Heart left ventricle (tissue), 16 donors: Measurements from ENCODE around the gene GRB2. TPM values are rescaled to one million over a fixed set of nuclear protein-coding genes. Genes with fewer than 3 reads are reported as not detected.

Experiments
- ATAC-seq, 4 donors: fragments of 200-7000 bp; cut with Tn5 transposase; one replicate each; pipeline ENCODE4 v1.9.1; 2020 to 2022; ENCODE audit warnings: moderate library complexity in 4 of 4, mild to moderate bottlenecking in 3 of 4, moderate number of reproducible peaks in 1 of 4
- DNase-seq, 5 donors: peaks; one replicate each; pipeline ENCODE4 v3.0.0-alpha.2; 2020
- H3K27ac ChIP-seq, 12 donors: fragments of 200-600 bp; sonication (generic) in 4 of 12; one replicate each; pipeline versions ENCODE4 v1.5.0 to v1.8.0; 2016 to 2022; ENCODE audit warnings: mild to moderate bottlenecking in 2 of 12
- H3K27me3 ChIP-seq, 9 donors: fragments of 200-600 bp; sonication (generic) in 2 of 9; one replicate each; pipeline versions ENCODE4 v1.5.1 to v1.8.0; 2016 to 2022; ENCODE audit warnings: mild to moderate bottlenecking in 3 of 9
- H3K36me3 ChIP-seq, 9 donors: fragments of 200-600 bp; sonication (generic) in 2 of 9; one replicate each; pipeline versions ENCODE4 v1.5.0 to v1.8.0; 2018 to 2022; ENCODE audit warnings: mild to moderate bottlenecking in 2 of 9
- H3K4me1 ChIP-seq, 12 donors: fragments of 200-600 bp; sonication (generic) in 4 of 12; one replicate each; pipeline versions ENCODE4 v1.5.0 to v1.8.0; 2016 to 2022; ENCODE audit warnings: mild to moderate bottlenecking in 3 of 12
- H3K4me3 ChIP-seq, 12 donors: fragments of 200-600 bp; sonication (generic) in 4 of 12; one replicate each; pipeline versions ENCODE4 v1.5.0 to v1.8.0; 2017 to 2022; ENCODE audit warnings: mild to moderate bottlenecking in 9 of 12, moderate library complexity in 4 of 12
- H3K9me3 ChIP-seq, 12 donors: fragments of 200-600 bp; sonication (generic) in 4 of 12; one replicate each; pipeline versions ENCODE4 v1.5.0 to v1.8.0; 2016 to 2022; ENCODE audit warnings: mild to moderate bottlenecking in 1 of 12
- CTCF ChIP-seq, 12 donors: fragments of 200-600 bp; sonication (generic) in 4 of 12; IDR thresholded peaks; one replicate each; pipeline versions ENCODE4 v1.5.0 to v1.8.0; 2018 to 2022; ENCODE audit warnings: antibody characterized with exemption in 12 of 12, mild to moderate bottlenecking in 5 of 12
- POLR2A ChIP-seq, 2 donors: fragments of 450-650 bp; IDR thresholded peaks; one replicate each; pipeline ENCODE4 v1.6.1; 2017; ENCODE audit warnings: antibody characterized with exemption in 2 of 2, mild to moderate bottlenecking in 2 of 2, moderate library complexity in 2 of 2
- WGBS, 4 donors: extraction: QIAGEN DNeasy Blood & Tissue Kit in 2 of 4; methylation state at CpG; one replicate each; pipeline versions ENCODE4 v1.1.5 to v1.1.7; 2013 to 2018; 5-methylcytosine and 5-hydroxymethylcytosine counted together
- intact Hi-C, 10 donors: fragments of 100-400 bp; cut with DNase I; formaldehyde crosslinking; loops; one replicate each; pipeline versions ENCODE4 v1.11.1 to v1.14.2; 2022
- polyA plus RNA-seq, 2 donors: library from polyadenylated mRNA; stranded (reverse); fragments of 200-250 nt; gene quantifications; one replicate each; pipeline ENCODE4 v1.2.3, GENCODE V29; 2013
- total RNA-seq, 9 donors: library from RNA; depleted of rRNA in 2 of 9; stranded (reverse); fragments of >200 nt in 2 of 9; fragmentation: NEBNext Ultra II Directional in 3 of 9; extraction: Animal tissue kit (Norgen Biotek cat#: 25700) in 3 of 9; gene quantifications; one replicate each; pipeline versions ENCODE4 v1.1.0 to v1.2.4, GENCODE V29; 2016 to 2023
- donor health status: ischemic (EF 13 %, LVEDD 7.1; RV severe dilation, severe dysfunction).
- donor health status: healthy with polysubstance abuse.
- donor health status: DM: no; HTN: yes; CAD: no.
- donor health status: DM: no; HTN: no; CAD: no.
- donor health status: ischemic (EF 25% LVEDD 6.9; RV normal size, moderate dysfunction).
- donor health status: ischemic (EF 25% LVEDD 5.7; RV mildly dilated, moderate dysfunction).
- donor health status: healthy.
- donor health status: DM: yes; HTN: yes; CAD: no.
- donor health status: ischemic (EF 35%, LVEDD 5.7; RV mildly dilated, moderate dysfunction).
- donor health status: nonischemic (EF 11% LVEDD 7.7; RV severe dilation, severe dysfunction).
- donor health status: DM: yes; HTN: yes; CAD: no.
- donor health status: PGD.
- donor health status: ischemic (EF 29% LVEDD 5.4; RV normal size, mild dysfunction).
- donor health status: nonischemic (EF 23%, LVEDD 6.1; RV moderate dilation, normal function).

The GRB2 gene
- total and polyA plus RNA-seq, 11 donors = 24.5 to 145 (median 67.7) TPM

- no peaks in the 10 kb centered on the region for H3K27me3 ChIP-seq
- intact Hi-C loops = loop anchor here in 3 of 10 donors (10.0 kb wide), 2 partner anchors 189 to 199 kb away; partner anchors contain the start of genes LLGL2 (in 2 of the 3), CASKIN2 (in 1 of the 3) and TSEN54 (in 1 of the 3)
- peak overlapping the region in 11 of 12 donors; percentile 17 to 88 (median 44) for H3K27ac ChIP-seq
- H3K36me3 ChIP-seq = peaks cover 0 to 59% (median 17%) of the 10 kb centered on the region in 9 donors
- ATAC-seq (peak in 3 of 4 donors; percentile 30 to 61 (median 53)), DNase-seq (peak in 1 of 5 donors; percentile 35)
- H3K4me3 ChIP-seq = peak overlapping the region in 1 of 12 donors; percentile 19
- 47 to 59% (median 52%) methylated on average over 7 of the region's 7 CpGs for WGBS, 4 donors
- H3K9me3 ChIP-seq = no peaks in the 10 kb centered on the region
- TF ChIP-seq CTCF (IDR thresholded peaks at IDR 0.05) (no peak), POLR2A (IDR thresholded peaks at IDR 0.05) (no peak)
- H3K4me1 ChIP-seq = peaks cover 3 to 58% (median 13%) of the 10 kb centered on the region in 12 donors
Measured at GRCh38 chr17:75325827-75326225, 79.7 kb downstream of the GRB2 start.

- ATAC-seq (no peak), DNase-seq (no peak)
- Histone ChIP-seq H3K27ac (peak overlapping the region in 11 of 12 donors; percentile 1 to 88 (median 44)), H3K36me3 (peaks cover 0 to 60% (median 22%) of the 10 kb centered on the region in 9 donors), H3K9me3 (no peaks in the 10 kb centered on the region), H3K4me3 (peak overlapping the region in 1 of 12 donors; percentile 19), H3K4me1 (peaks cover 3 to 54% (median 13%) of the 10 kb centered on the region in 12 donors), H3K27me3 (no peaks in the 10 kb centered on the region)
- intact Hi-C loops = loop anchor here in 3 of 10 donors (10.0 kb wide), 2 partner anchors 189 to 199 kb away; partner anchors contain the start of genes LLGL2 (in 2 of the 3), CASKIN2 (in 1 of the 3) and TSEN54 (in 1 of the 3)
- WGBS, 4 donors = 73 to 79% (median 77%) methylated on average over 6 of the region's 6 CpGs
- TF ChIP-seq CTCF (IDR thresholded peaks at IDR 0.05) (no peak), POLR2A (IDR thresholded peaks at IDR 0.05) (no peak)
Measured at GRCh38 chr17:75325348-75325747, 80.1 kb downstream of the GRB2 start.

- 84 to 89% (median 87%) methylated on average over 10 of the region's 10 CpGs for WGBS, 4 donors
- DNase-seq (no peak), ATAC-seq (no peak)
- Histone ChIP-seq H3K27me3 (no peaks in the 10 kb centered on the region), H3K36me3 (peaks cover 0 to 78% (median 49%) of the 10 kb centered on the region in 9 donors), H3K4me3 (no peak overlapping the region), H3K9me3 (no peaks in the 10 kb centered on the region), H3K27ac (no peak overlapping the region), H3K4me1 (peaks cover 3 to 58% (median 10%) of the 10 kb centered on the region in 12 donors)
- intact Hi-C loops = loop anchor here in 4 of 10 donors (5.0 to 10.0 kb wide), 4 partner anchors 41 to 203 kb away; partner anchors contain the start of genes LLGL2 (in 2 of the 4), CASKIN2 (in 1 of the 4) and TSEN54 (in 1 of the 4)
- TF ChIP-seq CTCF (IDR thresholded peaks at IDR 0.05) (no peak), POLR2A (IDR thresholded peaks at IDR 0.05) (no peak)
Measured at GRCh38 chr17:75321506-75321905, 84.0 kb downstream of the GRB2 start.

- WGBS, 4 donors = 90 to 93% (median 92%) methylated on average over 20 of the region's 20 CpGs
- Histone ChIP-seq H3K4me3 (no peak overlapping the region), H3K27me3 (no peaks in the 10 kb centered on the region), H3K36me3 (peaks cover 0 to 71% (median 47%) of the 10 kb centered on the region in 9 donors), H3K4me1 (peaks cover 0 to 59% (median 2%) of the 10 kb centered on the region in 12 donors), H3K27ac (peak overlapping the region in 1 of 12 donors; percentile 95), H3K9me3 (no peaks in the 10 kb centered on the region)
- TF ChIP-seq POLR2A (IDR thresholded peaks at IDR 0.05) = no peak
- no peak for TF ChIP-seq CTCF (IDR thresholded peaks at IDR 0.05)
- intact Hi-C loops = loop anchor here in 5 of 10 donors (5.0 to 10.0 kb wide), 5 partner anchors 42 to 215 kb away; partner anchors contain the start of genes LLGL2 (in 2 of the 5), CASKIN2 (in 1 of the 5) and TSEN54 (in 1 of the 5)
- no peak for DNase-seq
- no peak for ATAC-seq
Measured at GRCh38 chr17:75319904-75320691, 85.4 kb downstream of the GRB2 start.
